Glomerular endothelial cell (primary cell): Measurements from ENCODE around the gene ANO9. TPM values are rescaled to one million over a fixed set of nuclear protein-coding genes. Genes with fewer than 3 reads are reported as not detected.

Experiments
- DNase-seq: peaks from one replicate; pipeline ENCODE4 v3.0.0-alpha.2; 2011; ENCODE audit warnings: low read depth, low spot score; ENCODE audit errors: extremely low read depth
- total RNA-seq: library from RNA; depleted of rRNA; stranded (reverse); fragments of >200 nt; gene quantifications from 2 replicates; pipeline ENCODE4 v1.2.3, GENCODE V29; 2015

The ANO9 gene
- total RNA-seq, 1 donor from 2014 or later: 2.0 TPM

- DNase-seq: no peak
Observed at GRCh38 chr11:375065-376025, 66.5 kb downstream of the ANO9 start.

GRCh38 chr11:373716-374551 is 67.9 kb downstream of the ANO9 start:
- no peak for DNase-seq

DNA sequence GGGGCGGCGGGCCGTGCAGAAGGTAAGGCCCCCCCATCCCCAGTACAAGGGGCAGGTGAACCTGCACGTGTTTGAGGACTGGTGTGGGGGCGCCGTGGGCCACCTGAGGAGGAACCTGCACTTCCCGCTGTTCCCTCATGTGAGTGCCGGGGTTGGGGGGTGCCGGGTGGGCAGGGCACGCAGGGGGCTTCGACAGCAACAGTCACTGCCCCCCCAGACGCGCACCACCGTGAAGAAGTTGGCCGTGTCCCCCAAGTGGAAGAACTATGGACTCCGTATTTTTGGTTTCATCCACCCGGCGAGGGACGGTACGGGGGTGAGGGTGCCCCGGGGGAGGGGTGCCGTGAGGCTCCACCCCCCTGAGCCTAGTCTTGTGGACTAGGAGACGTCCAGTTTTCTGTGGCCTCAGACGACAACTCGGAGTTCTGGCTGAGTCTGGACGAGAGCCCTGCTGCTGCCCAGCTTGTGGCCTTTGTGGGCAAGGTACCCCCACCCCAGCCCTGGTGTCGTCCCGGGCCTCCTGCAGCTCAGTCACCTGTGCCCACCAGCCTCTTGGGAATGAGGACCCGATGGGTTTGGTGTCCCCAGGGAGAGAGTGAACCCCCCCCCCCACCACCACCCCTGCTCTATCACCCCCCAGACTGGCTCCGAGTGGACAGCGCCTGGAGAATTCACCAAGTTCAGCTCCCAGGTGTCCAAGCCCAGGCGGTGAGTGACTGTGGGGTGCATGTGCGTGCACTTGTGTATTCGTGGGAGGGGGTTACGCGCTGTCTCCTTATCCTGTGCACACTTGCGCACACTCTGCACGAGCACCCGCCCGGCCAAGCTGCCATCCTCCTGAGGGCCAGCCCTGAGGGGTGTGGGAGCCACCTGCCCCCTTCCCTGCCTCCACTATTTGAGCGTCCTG is 68.7 kb downstream of the ANO9 start:
- no peak for DNase-seq

- no peak for DNase-seq
Observed at GRCh38 chr11:371716-372590, 69.9 kb downstream of the ANO9 start.

DNA sequence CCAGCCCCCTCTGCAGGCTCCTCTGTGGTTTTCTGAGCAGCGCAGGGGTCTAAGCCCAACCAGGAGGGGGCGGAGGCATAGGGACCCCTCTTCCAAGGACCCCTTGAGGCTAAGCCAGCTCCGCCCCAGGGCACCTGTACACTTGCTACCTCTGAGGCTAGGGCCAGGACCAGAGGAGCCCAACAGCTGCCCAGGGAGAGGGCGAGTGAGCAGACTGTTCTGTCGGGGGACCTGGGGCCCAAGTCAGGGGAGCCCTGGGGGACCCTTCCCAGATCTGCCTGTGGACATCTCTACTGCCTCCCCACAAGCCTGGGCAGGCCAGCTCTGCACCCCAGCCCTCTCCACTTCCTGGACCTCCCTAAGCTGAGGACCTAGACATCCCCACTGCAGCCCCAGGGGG is 70.8 kb downstream of the ANO9 start:
- DNase-seq: no peak

- no peak for DNase-seq
Observed at GRCh38 chr11:370070-370941, 71.5 kb downstream of the ANO9 start.

DNA sequence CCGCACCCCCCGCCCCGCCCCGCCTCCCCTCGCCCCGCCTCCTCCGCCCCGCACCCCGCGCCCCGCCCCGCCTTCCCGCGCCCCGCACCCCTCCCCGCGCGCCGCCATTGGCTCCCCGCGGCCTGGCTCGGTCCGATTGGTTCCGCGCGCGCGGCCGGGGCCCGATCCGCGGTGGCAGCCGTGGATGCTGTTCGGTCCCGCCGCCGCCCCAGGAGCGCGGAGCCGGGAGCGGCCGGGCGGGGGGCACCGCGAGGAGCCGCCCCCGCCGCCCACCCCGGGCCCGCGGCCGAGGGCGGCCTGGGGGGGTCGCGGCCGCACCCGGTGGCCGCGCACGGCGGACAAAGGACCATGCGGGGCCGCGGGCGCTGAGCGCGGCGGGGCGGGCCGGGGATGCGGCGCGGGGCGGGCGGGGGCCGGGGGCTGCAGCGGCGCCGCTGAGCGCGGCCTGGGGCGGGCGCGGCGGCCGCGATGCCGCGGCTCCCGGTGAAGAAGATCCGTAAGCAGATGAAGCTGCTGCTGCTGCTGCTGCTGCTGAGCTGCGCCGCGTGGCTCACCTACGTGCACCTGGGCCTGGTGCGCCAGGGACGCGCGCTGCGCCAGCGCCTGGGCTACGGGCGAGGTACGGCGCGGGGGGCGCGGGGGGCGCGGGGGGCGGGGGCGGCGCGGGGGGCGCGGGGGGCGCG is 72.3 kb downstream of the ANO9 start, which contains the start of gene B4GALNT4:
TSS of gene B4GALNT4 (plus strand) at position 164 of the 683 bp plus-strand sequence. CDS start at position 469, 305 bp downstream.
- DNase-seq: no peak

GRCh38 chr11:368414-369335 is 73.1 kb downstream of the ANO9 start:
- DNase-seq: no peak

GRCh38 chr11:367956-368413 is 73.8 kb downstream of the ANO9 start:
- DNase-seq: no peak

Other genes starting within 250 kb of the ANO9 start
- not detected in 2 replicates for gene SCGB1C1, start 248.9 kb downstream of the ANO9 start, total RNA-seq
- 24.3 and 29.1 TPM in 2 replicates for gene BET1L, start 234.6 kb downstream of the ANO9 start, total RNA-seq
- gene RIC8A, start 234.3 kb downstream of the ANO9 start, total RNA-seq: 113 and 118 TPM in 2 replicates
- gene SIRT3, start 205.7 kb downstream of the ANO9 start, total RNA-seq: 10.4 and 15.3 TPM in 2 replicates
- gene PSMD13, start 205.0 kb downstream of the ANO9 start, total RNA-seq: 176 and 182 TPM in 2 replicates
- gene NLRP6, start 163.6 kb downstream of the ANO9 start, total RNA-seq: not detected in 2 replicates
- gene PGGHG, start 152.9 kb downstream of the ANO9 start, total RNA-seq: 19.7 and 40.7 TPM in 2 replicates
- gene IFITM5, start 142.5 kb downstream of the ANO9 start, total RNA-seq: not detected in 2 replicates
- 161 and 344 TPM in 2 replicates for gene IFITM2, start 134.2 kb downstream of the ANO9 start, total RNA-seq
- gene IFITM1, start 128.0 kb downstream of the ANO9 start, total RNA-seq: 9.8 and 86.5 TPM in 2 replicates
- gene IFITM3, start 121.2 kb downstream of the ANO9 start, total RNA-seq: 253 and 440 TPM in 2 replicates
- 4.7 and 5.3 TPM in 2 replicates for gene B4GALNT4, start 72.5 kb downstream of the ANO9 start, total RNA-seq
- 0.41 and 1.9 TPM in 2 replicates for gene PKP3, start 47.8 kb downstream of the ANO9 start, total RNA-seq
- gene SIGIRR, start 27.0 kb downstream of the ANO9 start, total RNA-seq: 71.5 and 84.7 TPM in 2 replicates
- 59.9 and 68.8 TPM in 2 replicates for gene PTDSS2, start 8.3 kb upstream of the ANO9 start, total RNA-seq
- 158 and 255 TPM in 2 replicates for gene RNH1, start 65.2 kb upstream of the ANO9 start, total RNA-seq
- gene HRAS, start 93.6 kb upstream of the ANO9 start, total RNA-seq: 47.5 and 60.5 TPM in 2 replicates
- gene LRRC56, start 95.5 kb upstream of the ANO9 start, total RNA-seq: 0.53 TPM in 2 replicates
- gene LMNTD2, start 118.7 kb upstream of the ANO9 start, total RNA-seq: 1.3 and 3.3 TPM in 2 replicates
- gene RASSF7, start 119.0 kb upstream of the ANO9 start, total RNA-seq: 17.6 and 24.2 TPM in 2 replicates
- 22.4 and 46.5 TPM in 2 replicates for gene PHRF1, start 134.5 kb upstream of the ANO9 start, total RNA-seq
- gene IRF7, start 173.9 kb upstream of the ANO9 start, total RNA-seq: 22.8 and 66.5 TPM in 2 replicates
- gene CDHR5, start 182.9 kb upstream of the ANO9 start, total RNA-seq: not detected in 2 replicates
- gene SCT, start 185.2 kb upstream of the ANO9 start, total RNA-seq: not detected in 2 replicates
- gene DRD4, start 195.3 kb upstream of the ANO9 start, total RNA-seq: not detected in 2 replicates